Measurements from ENCODE around the gene HYOU1.

- no peak for TF ChIP-seq CTCF (IDR thresholded peaks at IDR 0.05; ENCODE audit: borderline replicate concordance, extremely low read depth, low read length, poor library complexity, severe bottlenecking)
- no peak for TF ChIP-seq EZH2 (IDR thresholded peaks at IDR 0.05; ENCODE audit: borderline replicate concordance, low read depth, low read length, severe bottlenecking)
These were observed 25.1 kb downstream of the HYOU1 start for GRCh38 chr11:119031912-119032280.

Measured in DND-41 (cell line).